NT2/D1 (cell line): ENCODE measurements around the gene HAUS5.

Experiments used
- DNase-seq: peaks from one replicate; pipeline ENCODE4 v3.0.0-alpha.2; 2011; ENCODE audit warnings: low read depth, low spot score
- H3K27me3 ChIP-seq: 2 replicates; pipeline ENCODE4 v1.6.0; 2011; ENCODE audit warnings: mild to moderate bottlenecking; ENCODE audit not compliant: insufficient read length, insufficient read depth
- H3K36me3 ChIP-seq: 2 replicates; pipeline ENCODE4 v1.6.1; 2011; ENCODE audit warnings: mild to moderate bottlenecking, low read length, mixed read lengths; ENCODE audit not compliant: insufficient read depth, insufficient read length
- H3K4me1 ChIP-seq: 2 replicates; pipeline ENCODE4 v1.5.1; 2011; ENCODE audit not compliant: insufficient read depth, insufficient read length
- H3K4me3 ChIP-seq: 2 replicates; pipeline ENCODE4 v1.5.1; 2011; ENCODE audit warnings: low read depth; ENCODE audit not compliant: insufficient read length
- H3K9ac ChIP-seq: 2 replicates; pipeline ENCODE4 v1.6.0; 2011; ENCODE audit warnings: low read depth; ENCODE audit not compliant: insufficient read length
- H3K9me3 ChIP-seq: 2 replicates; pipeline ENCODE4 v1.5.1; 2011; ENCODE audit warnings: mild to moderate bottlenecking, low read length; ENCODE audit not compliant: insufficient read depth
- SUZ12 ChIP-seq: IDR thresholded peaks from 2 replicates; pipeline ENCODE4 v1.6.1; 2011; ENCODE audit not compliant: insufficient read length, insufficient read depth; ENCODE audit errors: extremely low read depth
- YY1 ChIP-seq: IDR thresholded peaks from 2 replicates; pipeline ENCODE4 v1.6.1; 2011; ENCODE audit not compliant: insufficient read length, insufficient read depth
- ZNF274 ChIP-seq: IDR thresholded peaks from 2 replicates; pipeline ENCODE4 v1.6.1; 2011; ENCODE audit warnings: mild to moderate bottlenecking, low read depth, low read length

The HAUS5 gene

GRCh38 chr19:35623327-35624010 lies 10.9 kb downstream of the HAUS5 start:
- H3K4me3 ChIP-seq: no peak overlapping the region
- no peaks in the 10 kb centered on the region for H3K9me3 ChIP-seq
- no peaks in the 10 kb centered on the region for H3K27me3 ChIP-seq
- no peak for TF ChIP-seq SUZ12
- TF ChIP-seq ZNF274: no peak
- no peak for TF ChIP-seq YY1
- peaks cover 36% of the 10 kb centered on the region for H3K36me3 ChIP-seq
- no peak for DNase-seq
- no peak overlapping the region for H3K9ac ChIP-seq
- H3K4me1 ChIP-seq: no peaks in the 10 kb centered on the region

GRCh38 chr19:35628264-35628564 lies 15.7 kb downstream of the HAUS5 start:
- Histone ChIP-seq H3K27me3 (no peaks in the 10 kb centered on the region), H3K9me3 (no peaks in the 10 kb centered on the region), H3K4me1 (peaks cover 2% of the 10 kb centered on the region), H3K36me3 (peaks cover 29% of the 10 kb centered on the region), H3K4me3 (peak overlapping the region; percentile 84), H3K9ac (peak overlapping the region; percentile 66)
- no peak for DNase-seq
- no peak for TF ChIP-seq SUZ12
- no peak for TF ChIP-seq ZNF274
- TF ChIP-seq YY1: no peak

- peak within 1 kb of the TSS; percentile 85 for H3K9ac ChIP-seq
- peak; percentile 95 for DNase-seq
- peaks cover 34% of the 10 kb centered on the region for H3K36me3 ChIP-seq
- peak within 1 kb of the TSS; percentile 84 for H3K4me3 ChIP-seq
- H3K9me3 ChIP-seq: no peaks in the 10 kb centered on the region
- H3K27me3 ChIP-seq: no peaks in the 10 kb centered on the region
- TF ChIP-seq SUZ12: no peak
- no peak for TF ChIP-seq YY1
- TF ChIP-seq ZNF274: no peak
- H3K4me1 ChIP-seq: peaks cover 2% of the 10 kb centered on the region
These were observed 16.2 kb downstream of the HAUS5 start, which contains the start of gene RBM42 for GRCh38 chr19:35628565-35629331. TSS of gene RBM42 (plus strand) at chr19:35629036. CDS start at chr19:35629154, 118 bp downstream.

- Histone ChIP-seq H3K9me3 (no peaks in the 10 kb centered on the region), H3K9ac (peak overlapping the region; percentile 85), H3K36me3 (peaks cover 39% of the 10 kb centered on the region), H3K27me3 (no peaks in the 10 kb centered on the region), H3K4me3 (peak overlapping the region; percentile 84), H3K4me1 (peaks cover 2% of the 10 kb centered on the region)
- DNase-seq: no peak
- no peak for TF ChIP-seq SUZ12
- TF ChIP-seq ZNF274: no peak
- TF ChIP-seq YY1: no peak
These were observed 16.7 kb downstream of the HAUS5 start for GRCh38 chr19:35629332-35629633.

- H3K4me1 ChIP-seq: peaks cover 5% of the 10 kb centered on the region
- TF ChIP-seq SUZ12 (no peak), YY1 (no peak), ZNF274 (no peak)
- peaks cover 72% of the 10 kb centered on the region for H3K36me3 ChIP-seq
- H3K4me3 ChIP-seq: no peak overlapping the region
- H3K27me3 ChIP-seq: no peaks in the 10 kb centered on the region
- H3K9ac ChIP-seq: no peak overlapping the region
- no peak for DNase-seq
- no peaks in the 10 kb centered on the region for H3K9me3 ChIP-seq
These were observed 21.3 kb downstream of the HAUS5 start for GRCh38 chr19:35633727-35634440.

GRCh38 chr19:35636651-35637050 lies 24.1 kb downstream of the HAUS5 start:
- Histone ChIP-seq H3K27me3 (no peaks in the 10 kb centered on the region), H3K4me1 (peaks cover 4% of the 10 kb centered on the region), H3K36me3 (peaks cover 58% of the 10 kb centered on the region), H3K4me3 (no peak overlapping the region), H3K9ac (no peak overlapping the region), H3K9me3 (no peaks in the 10 kb centered on the region)
- no peak for DNase-seq
- TF ChIP-seq SUZ12 (no peak), ZNF274 (no peak), YY1 (no peak)

- DNase-seq: no peak
- peaks cover 6% of the 10 kb centered on the region for H3K4me1 ChIP-seq
These were observed 24.6 kb downstream of the HAUS5 start for GRCh38 chr19:35637165-35637564.

More at GRCh38 chr19:35637165-35637564, 24.6 kb downstream of the HAUS5 start:
- no peak overlapping the region for H3K9ac ChIP-seq
- no peak overlapping the region for H3K4me3 ChIP-seq
- TF ChIP-seq SUZ12: no peak
- TF ChIP-seq ZNF274: no peak
- TF ChIP-seq YY1: no peak
- no peaks in the 10 kb centered on the region for H3K9me3 ChIP-seq
- H3K27me3 ChIP-seq: no peaks in the 10 kb centered on the region
- peaks cover 54% of the 10 kb centered on the region for H3K36me3 ChIP-seq
